ENCODE data around the gene SHC4.

DNA sequence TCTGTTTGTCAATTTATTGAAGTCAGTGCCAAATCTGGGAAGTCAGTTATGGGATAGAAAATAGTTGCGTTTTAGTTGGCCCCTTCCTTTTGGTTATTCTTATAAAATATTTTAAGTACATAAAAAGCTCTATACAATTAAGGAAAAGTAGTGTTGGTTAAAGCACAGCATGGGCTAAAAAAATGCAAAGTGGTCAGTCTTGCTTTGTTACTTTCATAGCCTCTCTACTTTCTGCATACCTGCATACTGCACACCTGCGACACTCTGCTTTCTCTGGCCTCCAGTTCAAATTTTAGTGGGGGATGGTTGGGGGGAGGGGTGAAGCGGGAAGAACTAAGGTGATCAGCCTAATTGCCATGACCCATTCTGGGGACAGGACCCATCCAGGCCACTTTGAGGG lies 21.8 kb upstream of the SHC4 start:
- TF ChIP-seq ADNP (CRISPR knock-in tag; IDR thresholded peaks at IDR 0.05): no peak
- TF ChIP-seq, protein P1, sequence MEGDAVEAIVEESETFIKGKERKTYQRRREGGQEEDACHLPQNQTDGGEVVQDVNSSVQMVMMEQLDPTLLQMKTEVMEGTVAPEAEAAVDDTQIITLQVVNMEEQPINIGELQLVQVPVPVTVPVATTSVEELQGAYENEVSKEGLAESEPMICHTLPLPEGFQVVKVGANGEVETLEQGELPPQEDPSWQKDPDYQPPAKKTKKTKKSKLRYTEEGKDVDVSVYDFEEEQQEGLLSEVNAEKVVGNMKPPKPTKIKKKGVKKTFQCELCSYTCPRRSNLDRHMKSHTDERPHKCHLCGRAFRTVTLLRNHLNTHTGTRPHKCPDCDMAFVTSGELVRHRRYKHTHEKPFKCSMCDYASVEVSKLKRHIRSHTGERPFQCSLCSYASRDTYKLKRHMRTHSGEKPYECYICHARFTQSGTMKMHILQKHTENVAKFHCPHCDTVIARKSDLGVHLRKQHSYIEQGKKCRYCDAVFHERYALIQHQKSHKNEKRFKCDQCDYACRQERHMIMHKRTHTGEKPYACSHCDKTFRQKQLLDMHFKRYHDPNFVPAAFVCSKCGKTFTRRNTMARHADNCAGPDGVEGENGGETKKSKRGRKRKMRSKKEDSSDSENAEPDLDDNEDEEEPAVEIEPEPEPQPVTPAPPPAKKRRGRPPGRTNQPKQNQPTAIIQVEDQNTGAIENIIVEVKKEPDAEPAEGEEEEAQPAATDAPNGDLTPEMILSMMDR (CRISPR knock-in tag; IDR thresholded peaks at IDR 0.05): no peak
- TF ChIP-seq ZSCAN12 (CRISPR knock-in tag; IDR thresholded peaks at IDR 0.05): no peak
- no peak for TF ChIP-seq ZNF317 (CRISPR knock-in tag; IDR thresholded peaks at IDR 0.05)
- no peak for TF ChIP-seq CREB1 (IDR thresholded peaks at IDR 0.05)
- TF ChIP-seq CREB1 (CRISPR knock-in tag; IDR thresholded peaks at IDR 0.05): no peak
- no peak for TF ChIP-seq ETV6 (CRISPR knock-in tag; conservative IDR thresholded peaks at IDR 0.05)
- TF ChIP-seq HNF4A (CRISPR knock-in tag; IDR thresholded peaks at IDR 0.05): no peak
- no peak for TF ChIP-seq ZSCAN30 (CRISPR knock-in tag; IDR thresholded peaks at IDR 0.05)
- TF ChIP-seq, protein P2, sequence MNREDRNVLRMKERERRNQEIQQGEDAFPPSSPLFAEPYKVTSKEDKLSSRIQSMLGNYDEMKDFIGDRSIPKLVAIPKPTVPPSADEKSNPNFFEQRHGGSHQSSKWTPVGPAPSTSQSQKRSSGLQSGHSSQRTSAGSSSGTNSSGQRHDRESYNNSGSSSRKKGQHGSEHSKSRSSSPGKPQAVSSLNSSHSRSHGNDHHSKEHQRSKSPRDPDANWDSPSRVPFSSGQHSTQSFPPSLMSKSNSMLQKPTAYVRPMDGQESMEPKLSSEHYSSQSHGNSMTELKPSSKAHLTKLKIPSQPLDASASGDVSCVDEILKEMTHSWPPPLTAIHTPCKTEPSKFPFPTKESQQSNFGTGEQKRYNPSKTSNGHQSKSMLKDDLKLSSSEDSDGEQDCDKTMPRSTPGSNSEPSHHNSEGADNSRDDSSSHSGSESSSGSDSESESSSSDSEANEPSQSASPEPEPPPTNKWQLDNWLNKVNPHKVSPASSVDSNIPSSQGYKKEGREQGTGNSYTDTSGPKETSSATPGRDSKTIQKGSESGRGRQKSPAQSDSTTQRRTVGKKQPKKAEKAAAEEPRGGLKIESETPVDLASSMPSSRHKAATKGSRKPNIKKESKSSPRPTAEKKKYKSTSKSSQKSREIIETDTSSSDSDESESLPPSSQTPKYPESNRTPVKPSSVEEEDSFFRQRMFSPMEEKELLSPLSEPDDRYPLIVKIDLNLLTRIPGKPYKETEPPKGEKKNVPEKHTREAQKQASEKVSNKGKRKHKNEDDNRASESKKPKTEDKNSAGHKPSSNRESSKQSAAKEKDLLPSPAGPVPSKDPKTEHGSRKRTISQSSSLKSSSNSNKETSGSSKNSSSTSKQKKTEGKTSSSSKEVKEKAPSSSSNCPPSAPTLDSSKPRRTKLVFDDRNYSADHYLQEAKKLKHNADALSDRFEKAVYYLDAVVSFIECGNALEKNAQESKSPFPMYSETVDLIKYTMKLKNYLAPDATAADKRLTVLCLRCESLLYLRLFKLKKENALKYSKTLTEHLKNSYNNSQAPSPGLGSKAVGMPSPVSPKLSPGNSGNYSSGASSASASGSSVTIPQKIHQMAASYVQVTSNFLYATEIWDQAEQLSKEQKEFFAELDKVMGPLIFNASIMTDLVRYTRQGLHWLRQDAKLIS (CRISPR knock-in tag; IDR thresholded peaks at IDR 0.05): no peak
- no peak for TF ChIP-seq SP140L (CRISPR knock-in tag; IDR thresholded peaks at IDR 0.05; ENCODE audit: borderline replicate concordance)
